Lower lobe of right lung (tissue), 2 donors: Measurements from ENCODE around the gene PECR. TPM values are rescaled to one million over a fixed set of nuclear protein-coding genes. Genes with fewer than 3 reads are reported as not detected.

ENCODE experiments used
- ATAC-seq, 2 donors: fragments of 200-7000 bp; cut with Tn5 transposase; one replicate each; pipeline ENCODE4 v1.9.1; 2020 to 2022; ENCODE audit warnings: mild to moderate bottlenecking in 2 of 2, moderate library complexity in 2 of 2
- DNase-seq: peaks from one replicate; pipeline ENCODE4 v3.0.0-alpha.2; 2020
- H3K27ac ChIP-seq: fragments of 200-600 bp; one replicate; pipeline ENCODE4 v1.8.0; 2022
- H3K27me3 ChIP-seq: fragments of 200-600 bp; one replicate; pipeline ENCODE4 v1.8.0; 2022; ENCODE audit warnings: low read depth
- H3K36me3 ChIP-seq: fragments of 200-600 bp; one replicate; pipeline ENCODE4 v1.8.0; 2022; ENCODE audit warnings: mild to moderate bottlenecking
- H3K4me1 ChIP-seq: fragments of 200-600 bp; one replicate; pipeline ENCODE4 v1.8.0; 2022
- H3K4me3 ChIP-seq: fragments of 200-600 bp; one replicate; pipeline ENCODE4 v1.8.0; 2022; ENCODE audit warnings: mild to moderate bottlenecking
- H3K9me3 ChIP-seq: fragments of 200-600 bp; one replicate; pipeline ENCODE4 v1.8.0; 2022
- CTCF ChIP-seq: fragments of 200-600 bp; IDR thresholded peaks from one replicate; pipeline ENCODE4 v1.8.0; 2022; ENCODE audit warnings: antibody characterized with exemption, mild to moderate bottlenecking
- intact Hi-C: fragments of 100-400 bp; cut with DNase I; formaldehyde crosslinking; loops from one replicate; pipeline ENCODE4 v1.11.0; 2022
- total RNA-seq: library from RNA; stranded (reverse); fragmentation: NEBNext Ultra II Directional; extraction: Animal tissue kit (Norgen Biotek cat#: 25700); gene quantifications from one replicate; pipeline ENCODE4 v1.2.1, GENCODE V29; 2021
- donor health status: DM: no; HTN: yes; CAD: no; lungs with severe emphysema.

PECR gene
- total RNA-seq, 1 donor from 2014 or later = 18.5 TPM

GRCh38 chr2:216104691-216105090 is 23.1 kb upstream of the PECR start:
- Histone ChIP-seq H3K27ac (no peak overlapping the region), H3K27me3 (no peaks in the 10 kb centered on the region), H3K4me1 (peaks cover 6% of the 10 kb centered on the region), H3K36me3 (no peaks in the 10 kb centered on the region), H3K9me3 (no peaks in the 10 kb centered on the region), H3K4me3 (no peak overlapping the region)
- ATAC-seq (no peak), DNase-seq (no peak)
- intact Hi-C loops = no loop called here
- no peak for TF ChIP-seq CTCF

DNA sequence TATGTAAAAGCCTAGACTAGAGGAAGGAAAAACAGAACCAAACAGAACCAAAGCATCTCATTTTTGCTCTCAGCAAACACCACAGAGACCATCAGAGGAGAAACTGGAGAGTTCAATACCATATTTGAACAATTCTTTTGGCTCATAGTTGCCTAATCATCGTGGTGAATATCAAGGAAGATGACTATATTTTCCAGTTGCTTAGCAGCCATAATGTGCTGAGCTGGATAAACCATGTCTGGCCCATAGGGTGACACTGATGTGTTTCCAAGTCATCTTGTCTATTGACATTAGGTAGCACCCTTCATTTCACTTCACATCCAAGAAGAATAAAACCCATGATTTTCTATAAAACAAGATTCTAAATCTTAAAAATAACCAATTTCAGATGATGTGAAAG is 21.6 kb upstream of the PECR start:
- Histone ChIP-seq H3K27ac (no peak overlapping the region), H3K4me3 (no peak overlapping the region), H3K27me3 (no peaks in the 10 kb centered on the region), H3K36me3 (no peaks in the 10 kb centered on the region), H3K9me3 (no peaks in the 10 kb centered on the region), H3K4me1 (peaks cover 1% of the 10 kb centered on the region)
- TF ChIP-seq CTCF = no peak
- ATAC-seq = no peak
- intact Hi-C loops = no loop called here
- no peak for DNase-seq

DNA sequence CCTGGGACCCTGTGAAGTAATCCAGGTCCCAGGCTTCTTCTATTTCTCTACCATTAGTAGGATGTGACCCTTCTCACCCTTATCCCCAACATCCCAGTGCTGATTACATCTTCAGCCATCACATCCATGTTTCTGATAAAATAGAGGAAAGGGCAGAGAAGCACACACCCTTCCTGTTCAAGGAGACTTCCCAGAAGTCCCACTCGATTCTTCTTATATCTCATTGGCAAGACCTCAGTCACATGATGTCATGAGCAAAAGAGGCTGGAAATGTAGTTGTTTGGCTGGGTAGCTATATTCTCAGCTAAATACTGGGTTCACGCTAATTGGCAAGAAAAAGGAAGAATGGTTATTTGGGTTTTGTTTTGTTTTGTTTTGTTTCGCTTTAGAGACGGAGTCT is 19.5 kb upstream of the PECR start:
- Histone ChIP-seq H3K36me3 (no peaks in the 10 kb centered on the region), H3K9me3 (no peaks in the 10 kb centered on the region), H3K27ac (no peak overlapping the region), H3K4me1 (no peaks in the 10 kb centered on the region), H3K27me3 (no peaks in the 10 kb centered on the region), H3K4me3 (no peak overlapping the region)
- intact Hi-C loops = no loop called here
- no peak for DNase-seq
- no peak for ATAC-seq
- TF ChIP-seq CTCF = no peak

- no peak for TF ChIP-seq CTCF
- intact Hi-C loops = no loop called here
Measured at GRCh38 chr2:216098421-216099334, 17.1 kb upstream of the PECR start.

GRCh38 chr2:216094701-216095100 is 13.1 kb upstream of the PECR start:
- TF ChIP-seq CTCF = no peak
- Histone ChIP-seq H3K27me3 (no peaks in the 10 kb centered on the region), H3K27ac (no peak overlapping the region), H3K36me3 (no peaks in the 10 kb centered on the region), H3K9me3 (no peaks in the 10 kb centered on the region), H3K4me1 (no peaks in the 10 kb centered on the region), H3K4me3 (no peak overlapping the region)
- DNase-seq (no peak), ATAC-seq (no peak)
- intact Hi-C loops = no loop called here

More at GRCh38 chr2:216098421-216099334, 17.1 kb upstream of the PECR start:
- Histone ChIP-seq H3K4me3 (no peak overlapping the region), H3K27ac (no peak overlapping the region), H3K27me3 (no peaks in the 10 kb centered on the region), H3K9me3 (no peaks in the 10 kb centered on the region), H3K36me3 (no peaks in the 10 kb centered on the region), H3K4me1 (no peaks in the 10 kb centered on the region)
- ATAC-seq = peak in 1 of 2 donors; percentile 29
- no peak for DNase-seq
